ENCODE data around the gene GABRA4.

GABRA4 gene

GRCh38 chr4:47017494-47017893 is 24.1 kb upstream of the GABRA4 start:
- DNase-seq (ENCODE audit: low read depth in 2 of 2) = peak in 1 of 2 donors; percentile 11
- TF ChIP-seq CTCF (IDR thresholded peaks at IDR 0.05; ENCODE audit: low read depth, low read length) = no peak
- H3K4me3 ChIP-seq (replicated peaks in 1 of 2; ENCODE audit: low read depth in 2 of 2, low read length in 2 of 2) = no peak overlapping the region

GRCh38 chr4:47017081-47017480 is 23.7 kb upstream of the GABRA4 start:
- peak in 1 of 2 donors; percentile 17 for DNase-seq (ENCODE audit: low read depth in 2 of 2)
- TF ChIP-seq CTCF (IDR thresholded peaks at IDR 0.05; ENCODE audit: low read depth, low read length) = no peak

GRCh38 chr4:47013373-47013772 is 20.0 kb upstream of the GABRA4 start:
- no peak overlapping the region for H3K4me3 ChIP-seq (replicated peaks in 1 of 2; ENCODE audit: low read depth in 2 of 2, low read length in 2 of 2)
- no peak for TF ChIP-seq CTCF (IDR thresholded peaks at IDR 0.05; ENCODE audit: low read depth, low read length)
- DNase-seq (ENCODE audit: low read depth in 2 of 2) = no peak

More at GRCh38 chr4:47017081-47017480, 23.7 kb upstream of the GABRA4 start:
- H3K4me3 ChIP-seq (replicated peaks in 1 of 2; ENCODE audit: low read depth in 2 of 2, low read length in 2 of 2) = no peak overlapping the region

- H3K4me3 ChIP-seq (replicated peaks in 1 of 2; ENCODE audit: low read depth in 2 of 2, low read length in 2 of 2) = no peak overlapping the region
- no peak for TF ChIP-seq CTCF (IDR thresholded peaks at IDR 0.05; ENCODE audit: low read depth, low read length)
- DNase-seq (ENCODE audit: low read depth in 2 of 2) = no peak
These were observed 19.3 kb upstream of the GABRA4 start for GRCh38 chr4:47012676-47013075.

GRCh38 chr4:47010912-47011446 is 17.6 kb upstream of the GABRA4 start:
- no peak for TF ChIP-seq CTCF (IDR thresholded peaks at IDR 0.05; ENCODE audit: low read depth, low read length)
- no peak overlapping the region for H3K4me3 ChIP-seq (replicated peaks in 1 of 2; ENCODE audit: low read depth in 2 of 2, low read length in 2 of 2)
- no peak for DNase-seq (ENCODE audit: low read depth in 2 of 2)

- no peak overlapping the region for H3K4me3 ChIP-seq (replicated peaks in 1 of 2; ENCODE audit: low read depth in 2 of 2, low read length in 2 of 2)
- no peak for TF ChIP-seq CTCF (IDR thresholded peaks at IDR 0.05; ENCODE audit: low read depth, low read length)
- DNase-seq (ENCODE audit: low read depth in 2 of 2) = no peak
These were observed 17.0 kb upstream of the GABRA4 start for GRCh38 chr4:47010347-47010911.

- DNase-seq (ENCODE audit: low read depth in 2 of 2) = peak; percentile 7 to 45
- no peak overlapping the region for H3K4me3 ChIP-seq (replicated peaks in 1 of 2; ENCODE audit: low read depth in 2 of 2, low read length in 2 of 2)
- TF ChIP-seq CTCF (IDR thresholded peaks at IDR 0.05; ENCODE audit: low read depth, low read length) = peak; percentile 41
These were observed 9.2 kb upstream of the GABRA4 start for GRCh38 chr4:47002580-47002979.
